ENCODE data around the gene CHP2.
"Not testable (repeated sequence)": the region's sequence is repeated elsewhere in the genome, so short reads cannot be mapped to it uniquely, and the experiment has no call there.

CHP2 gene

DNA sequence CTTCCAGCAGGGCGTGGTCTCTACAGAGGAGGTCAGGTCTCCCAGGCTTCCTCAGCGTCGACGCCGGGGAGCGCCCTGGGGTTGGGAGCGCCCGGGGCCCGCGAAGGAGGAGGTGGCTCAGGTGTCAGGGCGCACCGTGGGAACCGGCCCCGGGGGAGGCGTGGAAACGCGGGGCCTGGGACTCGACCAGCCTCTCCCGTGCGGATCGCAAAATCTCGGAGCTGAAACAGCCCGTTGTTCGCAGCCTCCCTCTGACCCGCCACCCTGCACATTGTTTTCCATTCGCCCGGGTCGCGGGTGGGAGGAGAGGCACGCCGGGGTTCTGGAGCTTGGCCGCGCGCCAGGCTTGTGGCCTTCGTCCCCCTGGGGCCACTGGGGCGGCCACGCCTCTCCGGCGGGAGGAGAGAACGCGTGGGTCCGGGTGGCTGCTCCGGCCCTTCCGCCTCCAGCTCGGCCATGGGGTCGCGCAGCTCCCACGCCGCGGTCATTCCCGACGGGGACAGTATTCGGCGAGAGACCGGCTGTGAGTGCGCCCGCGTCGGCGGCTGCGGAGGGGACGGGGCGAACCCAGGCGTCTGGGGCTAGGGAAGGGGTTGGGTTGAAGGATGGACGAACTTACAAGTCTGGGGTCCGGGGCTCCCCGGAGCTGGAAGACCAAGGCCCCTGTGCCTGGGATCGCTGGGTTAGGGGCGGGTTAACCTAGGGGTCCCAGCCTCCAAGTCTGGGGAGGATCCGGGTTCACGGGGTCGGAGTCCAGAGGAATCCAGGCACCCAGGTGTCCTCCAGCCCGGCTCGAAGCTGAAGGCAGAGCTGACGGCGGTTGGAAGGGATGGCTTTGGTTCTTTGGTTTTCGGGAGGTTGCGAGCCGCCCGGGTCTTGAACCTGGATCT is at the start of gene CHP2:
Gene CHP2 (plus strand): TSS at position 433 of the 890 bp plus-strand sequence. CDS start 24 bp downstream, at position 457.
- DNase-seq = no peak

DNA sequence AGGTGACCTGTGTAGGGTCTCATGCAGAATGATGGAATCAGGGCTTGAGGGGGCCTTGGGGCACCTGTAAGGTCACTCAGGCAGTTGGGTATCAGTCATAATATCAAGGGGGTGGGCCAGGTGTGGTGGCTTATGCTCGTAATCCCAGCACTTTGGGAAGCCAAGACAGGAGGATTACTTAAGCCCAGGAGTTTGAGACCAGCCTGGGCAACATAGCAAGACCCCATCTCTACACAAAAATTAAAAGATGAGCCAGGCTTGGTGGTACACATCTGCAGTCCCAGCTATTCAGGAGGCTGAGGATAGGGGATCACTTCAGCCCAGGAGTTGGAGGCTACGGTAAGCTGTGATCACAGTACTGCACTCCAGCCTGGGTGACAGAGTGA is 49.3 kb upstream of the CHP2 start:
- no peak for DNase-seq

GRCh38 chr16:23706439-23706838 is 48.4 kb upstream of the CHP2 start:
- no peak for DNase-seq

DNA sequence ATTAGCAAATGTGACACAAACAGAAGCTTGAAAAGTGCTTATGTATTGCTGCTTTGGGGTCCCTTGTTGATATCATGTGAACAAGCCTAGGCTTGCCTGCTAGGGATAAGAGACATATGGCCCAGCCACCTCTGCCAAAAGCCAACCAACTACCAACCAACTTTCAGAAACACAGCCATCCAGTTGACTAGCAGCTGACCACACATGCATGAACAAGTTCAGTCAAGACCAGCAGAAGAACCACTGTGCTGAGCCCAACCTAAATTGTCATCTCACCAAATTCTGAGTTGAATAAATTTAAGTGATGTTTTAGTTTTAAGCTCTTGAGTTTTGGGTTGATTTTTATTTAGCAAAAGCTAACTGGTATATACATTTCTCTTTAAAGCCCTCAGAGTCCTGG is 45.3 kb upstream of the CHP2 start:
- DNase-seq = no peak

DNA sequence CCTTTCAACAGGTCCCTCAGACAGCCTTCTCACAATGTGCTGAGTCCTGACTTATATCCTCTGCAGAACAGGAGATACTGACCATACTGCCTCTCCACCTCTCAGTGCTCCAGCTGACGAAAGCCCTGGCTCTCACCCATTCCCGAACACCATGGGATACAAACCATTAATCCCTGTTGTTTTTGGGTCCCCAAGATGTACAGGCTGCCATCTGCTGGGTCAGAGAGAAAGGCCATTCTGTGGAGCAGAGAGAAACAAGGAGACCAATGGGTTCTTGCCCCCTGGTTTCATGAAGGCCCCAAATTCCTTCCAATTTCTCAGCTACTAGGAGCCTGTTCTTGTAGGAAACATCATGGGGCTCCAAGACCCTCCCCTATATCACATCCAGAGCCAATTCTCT is 44.8 kb upstream of the CHP2 start:
- DNase-seq = no peak

DNA sequence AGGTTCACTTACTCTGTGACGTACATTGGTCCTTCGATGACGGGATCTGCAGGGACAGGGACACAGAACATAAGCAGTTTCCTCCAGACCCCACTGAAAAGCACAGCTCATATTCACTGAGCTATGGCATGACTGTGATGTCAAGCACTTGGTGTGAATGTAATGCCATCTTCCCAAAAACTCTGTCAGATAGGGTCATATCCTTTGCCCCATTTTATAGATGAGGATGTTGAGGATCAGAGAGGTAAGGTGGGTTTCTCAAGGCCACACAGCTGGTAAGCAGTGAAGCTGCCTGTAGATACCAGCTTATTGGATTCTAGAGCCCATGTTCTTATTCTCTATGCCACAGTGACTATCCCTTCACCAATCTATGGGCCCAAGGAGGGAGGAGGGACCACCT is 44.3 kb upstream of the CHP2 start:
- DNase-seq = no peak

DNA sequence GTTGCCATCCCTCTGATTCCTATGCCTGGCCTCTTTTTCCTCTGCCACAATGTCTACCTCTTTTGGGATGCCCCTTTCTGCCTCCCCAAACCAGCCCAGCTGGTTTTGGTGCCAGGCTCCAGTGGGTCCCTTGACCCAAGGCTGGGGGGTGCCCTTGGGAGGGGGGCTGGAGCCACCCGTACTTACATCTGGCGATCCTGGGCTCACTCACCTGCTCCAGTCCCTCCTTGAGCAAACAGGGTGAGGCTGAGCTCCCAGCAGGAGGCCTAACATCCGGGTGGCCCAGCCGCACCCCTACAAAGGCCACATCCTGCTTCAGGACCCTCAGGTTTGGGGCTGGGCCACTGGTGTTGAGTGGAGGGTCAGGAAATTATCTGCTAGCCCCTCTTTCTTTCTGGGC is 43.0 kb upstream of the CHP2 start:
- no peak for DNase-seq

GRCh38 chr16:23712976-23713375 is 41.9 kb upstream of the CHP2 start, which contains the start of gene ERN2:
TSS of gene ERN2 (minus strand) at chr16:23713222. CDS start at chr16:23713187, 35 bp downstream.
- DNase-seq = no peak

DNA sequence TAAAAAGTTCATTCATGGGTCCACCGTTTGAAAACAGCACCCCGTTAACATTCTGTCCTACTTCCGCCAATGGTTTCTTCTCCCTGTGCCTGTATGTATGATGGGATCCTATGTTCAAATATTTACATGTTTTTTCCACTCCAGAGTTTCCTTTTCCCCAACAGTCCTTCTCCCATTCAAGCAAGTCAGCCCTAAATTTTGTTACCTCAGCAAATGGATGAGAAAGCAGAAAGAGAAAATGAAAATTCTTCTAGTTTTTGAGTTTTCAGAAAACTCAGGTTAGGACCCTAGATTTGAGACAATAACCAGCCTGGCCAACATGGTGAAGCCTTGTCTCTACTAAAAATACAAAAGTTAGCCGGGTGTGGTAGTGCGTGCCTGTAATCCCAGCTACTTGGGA is 38.3 kb upstream of the CHP2 start:
- DNase-seq = no peak

DNA sequence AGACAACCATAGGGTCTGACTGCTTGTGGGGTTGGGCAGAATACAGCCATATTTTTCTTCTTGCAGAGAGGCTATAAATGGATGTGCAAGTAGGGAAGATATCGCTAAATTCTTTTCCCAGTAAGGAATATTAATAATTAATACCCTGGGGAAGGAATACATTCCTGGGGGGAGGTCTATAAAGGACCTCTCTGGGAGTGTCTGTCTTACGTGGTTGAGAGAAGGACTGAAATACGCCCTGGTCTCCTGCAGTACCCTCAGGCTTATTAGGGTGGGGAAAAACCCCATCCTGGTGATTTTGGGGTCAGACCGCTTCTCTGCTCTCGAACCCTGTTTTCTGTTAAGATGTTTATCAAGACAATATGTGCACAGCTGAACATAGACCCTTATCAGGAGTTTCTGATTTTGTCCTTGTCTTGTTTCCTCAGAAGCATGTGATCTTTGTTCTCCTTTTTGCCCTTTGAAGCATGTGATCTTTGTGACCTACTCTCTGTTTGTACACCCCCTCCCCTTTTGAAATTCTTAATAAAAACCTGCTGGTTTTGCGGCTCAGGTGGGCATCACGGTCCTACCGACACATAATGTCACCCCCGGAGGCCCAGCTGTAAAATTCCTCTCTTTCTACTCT is 32.1 kb upstream of the CHP2 start:
- DNase-seq = not testable (repeated sequence)

DNA sequence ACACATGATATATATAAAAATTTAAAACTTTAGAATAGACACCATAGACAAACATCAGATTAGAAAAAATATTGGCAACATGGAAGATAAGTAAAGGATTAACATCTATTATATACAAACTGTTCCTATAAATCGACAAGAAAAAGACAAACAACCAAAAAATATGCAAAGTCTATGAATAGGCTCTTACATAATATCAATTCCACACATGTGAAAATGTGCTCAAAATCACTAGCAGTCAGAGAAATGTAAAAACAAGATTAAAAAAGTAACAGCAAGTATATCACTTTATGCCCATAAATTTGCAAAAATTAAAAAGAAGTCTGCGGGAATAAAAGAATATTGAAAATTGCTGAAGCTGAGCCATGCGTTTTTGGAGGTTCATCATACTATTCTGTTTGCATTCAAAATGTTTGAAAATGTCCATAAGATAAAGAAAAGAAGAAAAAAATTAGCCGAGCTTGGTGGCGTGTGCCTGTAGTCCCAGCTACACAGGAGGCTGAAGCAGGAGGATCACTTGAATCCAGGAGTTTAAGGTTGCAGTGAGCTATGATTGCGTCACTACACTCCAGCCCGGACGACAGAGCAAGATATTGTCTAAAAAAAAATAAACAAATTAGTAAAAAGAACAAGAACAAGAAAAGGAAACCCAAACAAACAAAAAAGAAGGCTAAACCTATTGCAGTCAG is 30.6 kb upstream of the CHP2 start:
- DNase-seq = no peak

GRCh38 chr16:23724785-23725131 is 30.1 kb upstream of the CHP2 start:
- no peak for DNase-seq

- no peak for DNase-seq
Observed at GRCh38 chr16:23726710-23727109, 28.1 kb upstream of the CHP2 start.

GRCh38 chr16:23728112-23728477 is 26.7 kb upstream of the CHP2 start:
- DNase-seq = no peak

DNA sequence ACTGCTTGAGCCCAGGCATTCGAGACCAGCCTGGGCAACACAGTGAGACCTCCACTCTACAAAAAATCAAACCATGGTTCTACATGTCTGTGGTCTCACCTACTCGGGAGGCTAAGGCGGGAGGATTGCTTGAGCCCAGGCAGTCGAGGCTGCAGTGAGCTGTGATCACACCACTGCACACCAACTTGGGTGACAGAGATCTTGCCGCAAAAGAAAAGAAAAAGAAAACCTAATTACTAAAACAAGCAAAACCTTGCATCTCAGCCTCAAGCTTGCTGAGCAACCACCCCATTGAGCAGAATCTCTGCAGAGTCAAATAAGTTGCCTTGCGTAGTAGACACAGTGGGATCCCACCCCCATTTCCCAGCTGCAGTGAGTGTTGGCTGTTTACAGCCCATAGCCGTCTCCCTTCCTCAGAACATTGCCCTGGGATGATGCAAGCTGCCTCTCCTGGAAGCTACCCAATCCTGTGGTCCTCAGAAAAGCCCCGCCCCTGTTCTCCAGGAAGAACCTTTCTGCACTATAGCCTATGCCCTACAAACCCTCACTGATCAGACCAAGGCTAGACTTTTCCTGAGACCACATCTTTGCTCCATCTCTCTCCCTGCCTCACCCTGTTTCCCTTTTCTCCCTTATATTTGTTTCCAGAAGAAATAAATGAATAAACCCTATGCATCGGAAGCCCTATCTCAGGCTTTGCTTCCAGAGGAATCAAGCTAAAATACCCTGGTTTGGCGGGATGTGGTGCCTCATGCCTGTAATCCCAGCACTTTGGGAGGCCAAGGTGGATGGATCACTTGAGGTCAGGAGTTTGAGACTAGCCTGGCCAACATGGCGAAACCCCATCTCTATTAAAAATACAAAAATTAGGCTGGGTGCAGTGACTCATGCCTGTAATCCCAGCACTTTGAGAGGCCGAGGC is 25.1 kb upstream of the CHP2 start:
- DNase-seq = no peak

GRCh38 chr16:23734176-23734893 is 20.5 kb upstream of the CHP2 start:
- no peak for DNase-seq

DNA sequence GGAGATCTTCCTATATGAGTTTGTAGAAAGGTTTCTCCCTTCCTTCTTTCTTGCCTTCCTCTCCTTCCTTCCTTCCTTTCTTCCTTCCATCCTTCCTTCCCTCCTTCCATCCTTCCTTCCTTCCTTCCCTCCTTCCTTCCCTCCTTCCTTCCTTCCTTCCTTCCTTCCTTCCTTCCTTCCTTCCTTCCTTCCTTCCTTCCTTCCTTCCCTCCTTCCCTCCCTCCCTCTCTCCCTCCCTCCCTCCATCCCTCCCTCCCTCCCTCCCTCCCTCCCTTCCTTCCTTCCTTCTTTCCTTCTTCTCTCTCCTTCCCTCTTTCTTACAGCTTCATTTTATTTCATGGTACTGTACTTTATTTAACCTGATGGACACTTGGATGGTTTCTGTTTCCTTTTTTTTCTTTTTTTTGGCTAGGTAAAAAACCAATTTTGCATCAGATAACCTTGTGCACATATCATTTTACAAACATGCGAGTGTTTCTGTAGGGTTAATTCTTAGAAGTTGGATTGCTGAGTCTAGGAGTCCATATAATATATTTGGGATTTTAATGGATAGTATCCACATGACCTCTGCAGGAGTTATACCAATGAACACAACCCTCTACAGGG is 17.3 kb upstream of the CHP2 start:
- DNase-seq = not testable (repeated sequence)

- DNase-seq = no peak
Observed at GRCh38 chr16:23739516-23739915, 15.3 kb upstream of the CHP2 start.

DNA sequence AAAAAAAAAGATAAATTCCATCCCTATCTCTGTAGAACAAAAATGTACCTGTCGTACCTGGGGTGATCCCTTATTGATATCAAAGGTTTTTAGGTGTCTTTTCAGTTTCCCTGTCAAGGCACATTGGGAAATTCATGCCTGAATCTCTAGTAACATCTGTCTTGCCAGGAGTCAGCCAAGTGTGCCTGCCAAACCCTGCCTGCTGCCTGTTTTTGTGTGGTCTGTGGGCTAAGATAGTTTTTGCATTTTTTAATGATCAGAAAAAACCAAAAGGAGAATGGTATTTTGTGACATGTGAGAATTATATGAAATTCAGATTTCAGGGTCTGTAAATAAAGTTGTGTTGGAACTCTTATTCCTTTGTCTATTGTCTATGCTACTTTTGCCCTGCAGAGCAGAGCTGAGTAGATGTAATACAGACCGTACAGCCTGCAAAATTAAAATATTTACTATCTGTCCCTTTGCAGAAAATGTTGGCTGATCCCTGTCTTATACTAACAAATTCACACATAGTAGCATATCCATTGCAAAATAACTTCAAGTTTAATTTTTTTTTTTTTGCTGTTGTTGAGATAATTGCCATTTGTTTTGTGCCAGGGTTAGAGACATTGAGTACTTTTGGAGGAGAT is 13.0 kb upstream of the CHP2 start:
- DNase-seq = no peak

DNA sequence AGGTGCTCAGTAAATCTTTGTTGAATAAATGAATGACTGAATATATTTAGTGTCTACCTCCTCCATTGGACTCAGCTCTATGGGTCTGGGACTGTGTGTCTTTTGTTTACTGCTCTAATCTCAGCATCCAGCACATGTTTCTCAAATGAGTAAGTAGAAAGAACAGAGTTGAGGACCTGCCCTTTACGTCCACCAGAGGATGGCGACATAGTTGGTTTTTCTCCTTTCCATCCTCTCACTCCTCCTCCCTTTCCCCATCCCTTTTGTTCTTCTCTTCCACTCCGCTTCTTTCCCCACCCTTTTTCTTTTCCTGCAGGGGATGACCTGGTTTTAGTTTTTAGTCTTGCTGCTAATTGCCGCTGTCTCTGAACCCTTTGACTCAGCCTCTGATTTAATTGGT is 12.1 kb upstream of the CHP2 start:
- DNase-seq = no peak

GRCh38 chr16:23745263-23745662 is 9.6 kb upstream of the CHP2 start:
- DNase-seq = no peak

All from NCI-H1092 (cell line).